GM19328 (cell line): Measurements from ENCODE around the gene SPC24.
"Not testable (repeated sequence)": the region's sequence is repeated elsewhere in the genome, so short reads cannot be mapped to it uniquely, and the experiment has no call there.

Source experiments
- ATAC-seq: cut with Tn5 transposase; IDR thresholded peaks from one replicate; pipeline ENCODE4 v1.9.1; 2021; ENCODE audit warnings: mild to moderate bottlenecking, moderate library complexity; ENCODE audit not compliant: unreplicated experiment

Gene SPC24

DNA sequence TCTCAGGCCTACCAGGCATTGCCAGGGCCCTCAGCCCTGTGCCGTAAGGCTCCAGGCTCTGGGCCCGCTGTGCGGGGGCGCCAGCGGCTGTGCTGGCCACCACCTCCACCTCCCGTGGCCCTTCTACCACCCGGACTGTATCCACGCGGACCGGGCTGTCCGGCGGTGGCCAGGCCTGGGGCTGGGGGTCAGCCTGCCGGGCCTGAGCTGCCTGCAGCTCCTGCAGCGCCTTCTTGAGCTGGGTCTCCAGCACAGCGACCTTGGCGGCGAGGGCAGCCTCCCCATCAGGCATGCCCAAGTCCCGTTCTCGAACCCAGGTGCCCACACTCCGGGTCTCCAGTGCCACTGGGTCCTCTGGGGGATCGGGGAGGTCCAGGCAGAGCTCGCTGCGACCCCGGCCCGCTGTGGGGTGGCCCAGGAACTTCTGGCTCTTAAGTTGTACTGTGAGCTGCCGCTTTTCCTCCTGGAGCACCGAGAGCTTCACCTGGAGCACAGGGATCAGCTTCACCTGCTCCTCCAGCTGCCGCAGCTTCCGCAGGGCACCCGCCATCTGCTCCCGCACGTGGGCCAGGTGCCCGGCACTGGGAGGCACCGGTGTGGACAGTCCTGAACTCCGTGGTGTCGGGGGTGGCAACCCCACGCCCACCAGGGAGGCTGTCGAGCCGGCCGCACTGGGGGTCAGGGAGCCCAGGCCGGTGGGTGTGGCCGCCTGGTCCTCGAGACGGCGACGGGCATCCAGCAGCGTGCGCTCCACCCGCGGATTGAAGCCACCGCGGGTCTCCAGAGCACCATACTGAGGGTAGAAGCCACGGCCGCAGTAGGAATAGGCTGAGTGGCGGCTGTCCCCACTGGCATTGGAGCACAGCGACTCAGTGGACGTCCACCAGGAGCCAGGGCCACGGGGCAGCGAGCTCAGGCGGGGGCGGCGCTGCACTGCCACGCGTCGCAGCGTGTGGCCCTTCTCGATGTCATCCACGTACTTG is 37.7 kb upstream of the SPC24 start:
- ATAC-seq, result no peak

- ATAC-seq, result no peak
Measured at GRCh38 chr19:11191934-11192333, 36.4 kb upstream of the SPC24 start.

- no peak for ATAC-seq
Measured at GRCh38 chr19:11191273-11191755, 35.7 kb upstream of the SPC24 start.

- ATAC-seq, result no peak
Measured at GRCh38 chr19:11190501-11190900, 34.9 kb upstream of the SPC24 start.

- ATAC-seq, result no peak
Measured at GRCh38 chr19:11187441-11187840, 31.9 kb upstream of the SPC24 start.

GRCh38 chr19:11182994-11183393 is 27.4 kb upstream of the SPC24 start:
- no peak for ATAC-seq

- no peak for ATAC-seq
Measured at GRCh38 chr19:11181488-11181887, 25.9 kb upstream of the SPC24 start.

GRCh38 chr19:11180975-11181374 is 25.4 kb upstream of the SPC24 start:
- ATAC-seq, result not testable (repeated sequence)

GRCh38 chr19:11180346-11180745 is 24.8 kb upstream of the SPC24 start:
- ATAC-seq, result no peak

DNA sequence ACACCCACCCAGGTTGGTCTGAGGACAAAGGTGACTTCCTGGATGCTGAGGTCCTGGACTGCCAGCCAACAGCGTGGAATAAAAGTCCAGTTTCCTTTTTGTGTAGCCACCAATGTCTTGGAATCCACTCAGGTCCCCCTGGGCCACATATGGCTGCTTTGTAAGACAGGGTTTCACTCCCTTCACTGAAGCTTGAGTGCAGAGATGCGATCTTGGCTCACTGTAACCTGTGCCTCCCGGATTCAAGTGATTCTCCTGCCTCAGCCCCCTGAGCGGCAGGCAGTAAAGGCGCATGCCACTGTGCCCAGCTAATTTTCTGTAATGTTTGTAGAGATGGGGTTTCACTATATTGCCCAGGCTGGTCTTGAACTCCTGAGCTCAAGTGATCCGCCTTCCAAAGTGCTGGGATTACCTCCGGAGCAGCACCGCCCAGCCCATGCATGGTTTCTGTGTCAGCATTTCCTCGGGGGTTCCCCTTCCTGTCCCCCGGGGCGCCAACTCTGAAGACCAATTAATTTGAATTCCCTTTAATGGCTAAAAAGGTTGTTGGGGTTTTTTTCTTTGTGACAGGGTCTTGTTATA is 24.2 kb upstream of the SPC24 start:
- ATAC-seq, result no peak

DNA sequence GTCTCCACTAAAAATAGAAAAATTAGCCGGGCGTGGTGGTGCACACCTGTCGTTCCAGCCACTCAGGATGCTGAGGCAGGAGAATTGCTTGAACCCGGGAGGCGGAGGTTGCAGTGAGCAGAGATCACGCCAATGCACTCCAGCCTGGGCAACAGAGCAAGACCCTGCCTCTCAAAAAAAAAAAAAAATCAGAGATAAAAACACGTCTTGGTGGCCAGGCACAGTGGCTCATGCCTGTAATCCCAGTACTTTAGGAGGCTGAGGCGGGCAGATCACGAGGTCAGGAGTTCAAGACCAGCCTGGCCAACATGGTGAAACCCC is 23.5 kb upstream of the SPC24 start:
- not testable (repeated sequence) for ATAC-seq

GRCh38 chr19:11177592-11177991 is 22.0 kb upstream of the SPC24 start:
- no peak for ATAC-seq

- no peak for ATAC-seq
Measured at GRCh38 chr19:11176466-11177193, 21.0 kb upstream of the SPC24 start.

- no peak for ATAC-seq
Measured at GRCh38 chr19:11175920-11176319, 20.3 kb upstream of the SPC24 start.

DNA sequence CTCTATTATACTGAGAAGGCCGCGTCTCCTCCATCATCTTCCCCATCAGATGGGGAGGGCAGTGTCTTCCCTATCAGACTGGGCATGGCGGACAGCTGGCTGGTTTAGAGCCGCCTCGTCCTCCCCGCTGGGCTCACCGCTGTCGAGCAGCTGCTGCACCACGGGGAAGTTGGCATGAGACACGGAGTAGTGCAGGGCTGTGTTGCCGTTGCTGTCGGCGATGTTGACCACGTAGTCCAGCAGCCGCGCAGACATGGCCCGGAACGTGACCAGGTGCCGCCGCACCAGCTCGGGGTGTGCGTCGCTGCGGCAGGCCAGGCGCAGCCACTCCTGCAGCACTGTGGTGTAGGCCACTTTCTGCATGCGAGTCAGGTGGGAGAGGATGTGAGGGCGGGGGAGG is 18.8 kb upstream of the SPC24 start:
- no peak for ATAC-seq

GRCh38 chr19:11173516-11174155 is 18.1 kb upstream of the SPC24 start:
- no peak for ATAC-seq

DNA sequence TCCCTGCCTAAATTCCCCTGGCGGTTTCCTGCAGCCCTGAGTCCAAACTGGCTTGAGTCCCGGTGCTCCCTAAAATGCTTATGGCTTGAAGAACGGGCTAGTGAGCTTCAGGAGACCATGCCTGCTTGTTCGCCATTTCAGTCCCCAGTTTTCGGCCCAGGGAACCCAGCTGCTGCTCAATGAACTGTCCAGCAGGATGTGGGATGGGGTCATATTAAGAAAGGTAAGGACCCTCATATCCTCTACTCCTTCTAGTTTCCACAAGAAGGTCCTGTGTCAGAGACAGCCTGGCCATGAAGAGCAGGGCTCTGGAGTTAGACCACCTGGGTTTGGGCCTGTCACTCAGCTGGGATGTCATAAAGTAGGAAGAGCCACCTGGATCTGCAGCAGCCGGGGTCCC is 17.0 kb upstream of the SPC24 start:
- no peak for ATAC-seq

DNA sequence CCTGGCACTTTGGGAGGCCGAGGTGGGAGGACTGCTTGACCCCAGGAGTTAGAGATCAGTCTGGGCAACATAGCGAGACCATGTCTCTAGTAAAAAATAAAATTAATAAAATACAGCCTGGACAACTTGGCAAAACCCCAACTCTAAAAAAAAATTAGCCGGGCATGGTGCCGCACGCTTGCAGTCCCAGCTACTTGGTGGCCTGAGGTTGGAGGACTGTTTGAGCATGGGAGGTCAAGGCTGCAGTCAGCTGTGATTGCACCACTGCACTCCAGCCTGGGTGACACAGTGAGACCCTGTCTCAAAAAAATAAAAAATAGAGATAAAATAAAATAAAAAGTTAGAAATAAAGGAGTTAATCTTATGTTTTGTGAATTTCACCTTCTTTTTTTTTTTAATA is 15.6 kb upstream of the SPC24 start:
- ATAC-seq, result no peak

DNA sequence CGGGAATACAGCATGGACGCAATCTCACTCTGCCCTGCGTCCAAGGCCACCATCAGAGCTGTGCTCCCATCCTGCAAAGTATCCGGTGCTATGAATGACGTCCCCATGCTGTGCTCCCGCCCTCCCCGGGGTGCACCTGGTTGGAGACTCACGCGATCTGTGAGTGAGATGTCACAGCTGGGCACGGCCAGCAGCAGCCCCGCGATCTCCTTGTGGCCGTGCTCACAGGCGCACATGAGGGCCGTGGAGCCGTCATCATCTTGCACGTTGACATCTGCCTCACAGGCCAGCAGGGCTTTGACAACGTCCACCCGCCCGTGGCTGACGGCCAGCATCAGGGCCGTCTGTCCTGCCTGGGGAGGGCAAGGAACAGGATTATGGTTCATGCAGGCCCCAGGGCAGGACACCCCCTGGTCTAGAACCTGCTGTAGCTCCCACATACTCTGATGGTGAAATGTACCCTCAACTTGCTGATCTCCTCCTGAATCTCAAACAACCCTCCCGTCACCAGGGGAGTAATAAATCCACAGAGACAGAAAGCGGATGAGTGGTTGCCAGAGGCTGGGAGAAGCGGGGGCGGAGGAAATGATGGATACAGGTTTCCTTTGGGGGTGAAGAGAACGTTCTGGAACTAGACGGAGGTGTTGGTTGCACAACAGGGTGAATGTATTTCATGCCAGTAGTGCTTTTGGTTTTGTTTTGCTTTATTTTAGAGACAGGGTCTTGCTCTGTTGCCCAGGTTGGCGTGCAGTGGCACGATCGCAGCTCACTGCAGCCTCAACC is 14.5 kb upstream of the SPC24 start:
- no peak for ATAC-seq

- ATAC-seq, result no peak
Measured at GRCh38 chr19:11168568-11168967, 13.0 kb upstream of the SPC24 start.
